ENCODE results near the gene DNAJC16.

The DNAJC16 gene

DNA sequence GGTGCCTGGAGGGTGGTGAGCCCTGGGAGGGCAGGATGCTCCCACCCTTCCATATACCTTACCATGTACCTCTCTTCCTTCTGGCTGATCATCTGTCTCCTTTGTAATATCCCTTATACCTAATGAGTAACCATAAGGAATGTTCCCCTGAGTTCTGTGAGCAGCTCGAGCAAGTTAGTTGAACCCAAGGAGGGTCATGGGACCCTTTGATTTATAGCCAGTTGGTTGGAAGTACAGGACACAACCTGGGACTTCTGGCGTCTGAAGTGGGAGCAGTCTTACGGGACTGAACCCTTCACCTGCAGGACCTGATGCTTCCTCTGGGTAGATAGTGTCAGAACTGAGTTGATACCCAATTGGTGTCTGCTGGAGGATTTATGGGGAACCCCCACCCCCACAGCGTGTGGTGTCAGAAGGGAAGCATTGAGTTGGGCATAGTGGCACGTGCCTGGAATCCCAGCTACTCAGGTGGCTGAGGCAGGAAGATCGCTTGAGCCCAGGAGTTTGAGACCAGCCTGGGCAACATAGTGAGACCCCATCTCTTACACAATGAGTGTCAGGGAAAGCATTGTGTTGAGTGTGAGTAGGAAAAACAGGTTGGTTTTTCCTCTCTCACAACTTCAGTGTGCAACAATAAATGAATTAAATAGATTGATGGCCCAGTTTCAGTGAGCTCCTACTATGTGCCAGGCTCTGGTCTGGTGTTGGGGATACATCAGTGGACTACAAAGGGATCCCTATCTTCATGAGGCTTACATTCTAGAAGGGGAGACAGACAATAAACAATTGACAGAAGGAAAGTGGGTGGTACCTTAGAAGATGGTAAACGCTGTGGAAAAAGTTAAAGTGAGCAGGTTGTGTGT is 16.0 kb downstream of the DNAJC16 start:
- DNase-seq: no peak

DNA sequence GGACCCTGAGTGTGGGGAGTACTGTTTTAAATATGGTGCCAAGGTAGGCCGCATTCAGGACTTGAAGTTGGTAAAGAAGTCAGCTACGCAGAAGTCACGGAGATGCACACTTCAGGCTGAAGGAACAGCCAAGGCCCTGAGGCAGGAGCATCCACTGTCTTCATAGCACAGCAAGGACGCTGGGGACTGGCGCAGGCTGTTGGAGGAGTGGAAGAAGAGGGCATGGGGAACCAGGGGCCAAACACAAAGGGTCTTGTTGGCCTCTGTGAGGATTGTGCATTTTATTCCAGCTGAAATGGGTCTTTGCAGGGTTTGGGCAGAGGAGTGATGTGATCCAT is 16.6 kb downstream of the DNAJC16 start:
- no peak for DNase-seq

DNA sequence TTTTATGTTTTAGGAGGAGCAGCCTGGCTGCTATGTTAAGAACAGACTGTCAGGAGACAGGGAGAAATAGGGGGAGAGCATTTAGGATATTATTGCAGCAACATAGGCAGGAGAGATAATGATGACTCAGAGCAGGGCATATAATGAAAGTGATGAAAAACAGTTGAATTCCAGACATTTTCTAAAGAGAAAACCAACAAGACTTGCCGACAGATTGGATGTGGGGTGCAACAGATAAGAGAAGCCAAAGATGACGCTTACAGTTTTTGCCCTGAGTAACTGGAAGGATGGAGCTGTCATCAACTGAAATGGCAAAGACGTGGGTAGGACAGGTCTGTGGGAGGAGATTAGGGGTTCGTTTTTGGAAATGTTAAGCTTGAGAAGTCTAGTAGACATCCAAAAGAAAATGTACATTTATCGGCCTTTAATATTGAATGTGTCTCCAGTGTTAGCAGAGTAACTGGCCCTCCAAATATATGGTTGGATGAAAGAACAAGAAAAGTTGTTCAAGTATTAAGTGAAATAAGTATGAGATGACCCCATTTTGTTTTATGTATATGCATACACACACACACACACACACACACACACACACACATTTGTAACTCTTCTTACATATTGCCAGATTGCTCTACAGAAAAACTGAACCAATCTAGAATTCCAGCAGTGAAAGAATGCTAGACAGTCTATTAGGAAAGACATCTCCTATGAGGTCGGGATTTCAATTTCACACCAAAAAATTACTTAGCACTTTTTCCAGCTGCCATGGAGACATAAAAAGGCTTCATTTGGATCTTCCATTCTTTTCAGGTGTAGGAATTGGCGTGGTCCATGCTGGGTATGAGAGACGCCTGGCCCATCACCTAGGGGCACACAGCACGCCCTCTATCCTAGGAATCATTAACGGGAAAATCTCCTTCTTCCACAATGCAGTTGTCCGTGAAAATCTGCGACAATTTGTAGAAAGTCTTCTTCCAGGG is 17.2 kb downstream of the DNAJC16 start:
- DNase-seq: no peak

DNA sequence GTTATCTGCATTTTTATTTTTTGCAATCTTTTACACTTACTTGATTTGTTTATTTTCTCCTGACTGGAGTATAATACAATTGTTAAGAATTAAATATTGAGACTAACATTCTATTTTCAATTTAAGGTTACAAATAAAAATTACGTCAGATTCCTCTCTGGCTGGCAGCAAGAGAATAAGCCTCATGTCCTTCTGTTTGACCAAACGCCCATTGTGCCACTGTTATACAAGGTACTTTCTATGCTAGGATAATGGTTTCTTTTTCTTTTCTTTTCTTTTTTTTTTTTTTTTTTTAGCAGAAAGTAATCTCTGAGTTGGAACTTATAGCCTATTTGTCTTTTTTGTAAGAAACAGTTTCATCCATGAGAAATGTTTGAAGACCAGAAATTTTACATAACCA is 20.0 kb downstream of the DNAJC16 start:
- DNase-seq: no peak

DNA sequence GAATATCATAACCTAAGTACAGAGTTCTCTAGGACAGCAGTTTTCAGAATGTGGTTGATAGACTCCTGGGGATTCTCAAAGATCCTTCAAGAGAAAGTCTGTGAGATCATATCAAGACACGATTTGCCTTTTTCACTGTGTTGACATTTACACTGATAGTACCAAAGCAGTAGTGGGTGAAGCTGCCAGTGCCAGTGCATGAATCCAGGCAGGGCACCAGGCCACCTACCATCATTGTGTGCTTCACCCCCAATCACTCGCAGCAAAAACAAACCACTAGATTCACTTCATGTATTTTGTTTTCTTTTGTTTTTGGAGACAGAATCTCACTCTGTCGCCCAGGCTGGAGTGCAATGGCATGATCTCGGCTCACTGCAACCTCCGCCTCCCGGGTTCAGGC is 23.9 kb downstream of the DNAJC16 start:
- DNase-seq: no peak

DNA sequence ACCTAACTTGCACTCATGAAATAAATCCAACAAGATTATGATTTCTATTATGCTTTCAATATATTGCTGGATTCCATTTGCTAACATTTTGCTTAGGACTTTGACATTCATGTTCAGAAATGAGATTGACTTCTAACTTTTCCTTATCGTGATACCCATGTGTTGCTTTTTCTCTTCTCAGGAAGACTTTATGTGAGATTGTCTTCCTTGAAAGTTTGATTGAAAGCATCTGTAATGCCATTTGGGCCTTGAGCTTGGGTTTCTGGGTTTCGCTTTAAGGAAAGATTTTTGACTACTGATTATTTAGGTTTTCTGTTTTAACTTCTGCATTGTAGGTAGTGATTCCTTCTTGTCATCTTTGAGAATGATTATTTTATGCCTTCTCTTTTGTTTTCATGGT is 30.4 kb downstream of the DNAJC16 start:
- DNase-seq: no peak

DNA sequence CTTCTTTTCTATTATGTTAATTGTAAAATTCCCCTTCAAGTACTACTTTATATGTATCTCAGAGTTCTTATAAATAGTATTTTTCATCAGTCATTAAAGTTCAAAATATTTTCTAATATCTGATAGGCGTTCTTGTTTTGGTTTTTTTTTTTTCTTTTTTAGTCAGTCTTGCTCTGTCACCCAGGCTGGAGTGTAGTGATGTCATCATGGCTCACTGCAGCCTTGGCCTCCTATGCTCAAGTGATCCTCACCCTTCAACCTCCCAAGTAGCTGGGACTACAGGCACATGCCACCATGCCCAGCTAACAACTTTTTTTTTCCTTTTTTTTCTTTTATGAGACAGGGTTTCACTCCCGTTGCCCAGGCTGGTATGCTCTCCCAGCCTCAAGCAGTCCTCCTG is 30.9 kb downstream of the DNAJC16 start:
- DNase-seq: no peak

DNA sequence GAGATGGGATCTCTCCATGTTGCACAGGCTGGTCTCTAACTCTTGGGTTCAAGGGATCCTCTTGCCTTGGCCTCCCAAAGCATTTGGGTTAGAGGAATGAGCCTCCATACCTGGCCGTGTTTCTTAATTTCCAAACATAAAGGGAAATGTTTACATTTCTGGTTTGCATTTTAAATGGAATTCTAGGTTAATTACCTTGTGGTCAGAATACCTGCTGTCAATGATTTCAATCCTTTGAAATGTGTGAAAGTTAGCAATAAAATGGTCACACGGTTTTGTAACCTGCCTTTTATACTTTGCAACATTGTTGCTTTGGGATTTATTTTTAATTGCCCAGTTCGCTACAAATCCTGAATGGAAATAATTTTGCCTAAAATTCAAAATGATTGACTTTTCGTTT is 31.9 kb downstream of the DNAJC16 start:
- DNase-seq: no peak

DNA sequence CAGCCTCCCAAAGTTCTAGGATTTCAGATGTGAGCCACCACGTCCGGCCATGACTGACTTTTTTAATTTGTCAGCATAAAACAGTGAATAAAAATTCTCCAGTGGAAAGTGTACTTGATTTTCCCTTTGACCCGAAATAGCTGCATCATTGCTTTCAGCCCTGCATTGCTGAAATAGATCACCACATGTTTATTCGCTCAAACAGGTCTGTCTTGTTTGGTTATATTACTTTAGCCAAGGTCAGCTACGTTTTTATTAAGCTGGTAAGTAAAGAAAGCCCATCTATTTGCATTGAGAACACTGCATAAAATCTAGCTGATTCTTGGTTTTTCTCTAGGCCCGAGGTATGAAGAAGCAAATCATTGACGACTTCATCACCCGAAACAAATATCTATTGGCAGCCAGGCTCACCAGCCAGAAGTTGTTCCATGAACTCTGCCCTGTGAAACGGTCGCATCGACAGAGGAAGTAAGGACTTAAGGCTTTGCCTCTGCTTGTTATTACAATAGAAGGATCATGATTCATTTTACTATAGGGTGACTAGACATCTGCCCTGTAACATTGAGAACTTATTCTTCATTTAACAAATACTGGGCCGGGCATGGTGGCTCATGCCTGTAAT is 32.7 kb downstream of the DNAJC16 start:
- DNase-seq: no peak

DNA sequence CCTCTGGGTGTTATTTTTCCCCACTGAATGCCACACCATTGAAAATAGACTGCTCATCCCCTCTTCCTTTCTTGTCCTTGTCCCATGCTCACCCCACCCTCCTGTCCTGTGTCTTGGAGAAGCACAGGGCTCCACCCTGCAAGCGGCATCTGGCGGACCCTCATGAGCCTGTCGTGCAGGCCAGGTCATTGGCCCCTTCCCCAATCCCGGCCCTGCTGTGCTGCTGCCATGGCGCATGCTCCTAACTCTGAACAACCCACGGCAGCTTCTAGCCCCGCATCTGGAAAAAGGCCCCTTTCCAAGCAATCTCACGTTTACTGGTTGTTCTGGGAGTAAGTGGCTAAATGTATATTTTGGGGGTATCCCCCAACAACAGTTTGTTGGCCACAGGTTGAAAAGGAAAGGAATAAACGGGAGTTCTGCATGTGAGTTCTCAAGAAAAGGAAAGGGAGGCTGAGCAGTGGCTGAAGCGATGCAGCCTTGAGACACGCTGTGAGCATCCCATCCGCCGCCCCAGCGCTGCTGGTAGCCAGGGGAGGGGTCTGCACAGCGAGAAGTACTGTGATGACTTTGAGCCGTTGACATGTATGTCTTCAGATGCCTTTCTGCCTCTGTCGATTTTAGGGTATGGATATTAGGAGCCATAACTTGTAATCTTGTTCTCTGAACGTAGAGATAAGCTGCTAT is 41.9 kb downstream of the DNAJC16 start:
- DNase-seq: no peak

DNA sequence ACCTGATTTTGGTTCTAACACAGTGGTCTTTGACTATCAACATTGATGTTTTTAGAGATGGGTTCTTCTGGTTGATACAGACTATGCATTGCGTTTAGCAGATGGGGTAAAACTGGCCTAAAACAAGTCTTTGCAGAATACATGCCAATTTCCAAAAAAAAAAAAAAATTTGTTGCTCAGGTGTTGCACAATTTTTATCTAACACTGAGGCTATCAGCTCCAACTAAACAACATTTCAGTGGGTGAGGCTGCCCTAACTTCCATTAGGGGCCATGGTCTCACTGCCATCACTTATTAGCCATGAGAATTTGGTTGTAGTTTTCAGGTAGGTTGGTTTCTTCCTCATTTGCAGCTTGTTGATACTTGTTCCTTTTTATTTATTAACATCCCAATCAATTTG is 44.2 kb downstream of the DNAJC16 start:
- DNase-seq: no peak

DNA sequence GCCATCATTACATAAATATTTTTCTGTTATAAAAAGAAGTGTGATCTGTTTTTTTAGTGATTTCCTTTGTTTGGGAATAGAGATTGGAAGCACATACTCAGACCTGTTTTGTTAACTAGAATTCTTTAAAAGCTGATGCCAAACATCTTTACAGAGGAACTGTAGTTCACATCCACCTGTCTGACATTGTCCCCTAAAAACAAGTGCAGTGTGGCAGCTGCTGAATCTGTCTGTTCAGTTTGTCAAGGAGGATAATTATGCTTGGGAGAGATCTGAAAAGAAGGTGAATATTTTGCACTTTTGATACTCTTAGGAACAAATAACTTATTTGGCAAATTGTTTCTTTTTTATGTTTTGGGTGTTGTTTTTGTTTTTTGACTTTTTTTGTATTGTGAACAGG is 44.6 kb downstream of the DNAJC16 start:
- DNase-seq: no peak

DNA sequence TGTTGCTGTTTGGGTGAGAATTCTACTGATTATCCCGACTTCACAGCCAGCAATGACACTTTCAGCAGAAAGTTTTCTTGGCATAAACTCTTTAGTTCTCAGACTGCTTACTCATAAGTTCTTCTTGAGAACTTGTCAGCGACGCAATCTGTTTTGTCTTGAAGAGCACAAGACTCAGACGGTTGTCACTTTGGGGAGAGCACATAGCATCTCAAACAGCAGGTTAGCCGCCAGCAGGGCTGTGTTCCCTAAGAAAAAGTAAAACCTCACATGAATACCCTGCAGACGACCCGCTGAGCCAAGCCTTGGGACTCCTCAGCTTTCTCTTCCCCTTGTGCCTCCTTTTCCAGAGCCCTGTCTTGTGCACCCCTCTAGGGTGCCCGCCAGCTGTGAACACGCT is 46.8 kb downstream of the DNAJC16 start:
- DNase-seq: no peak

DNA sequence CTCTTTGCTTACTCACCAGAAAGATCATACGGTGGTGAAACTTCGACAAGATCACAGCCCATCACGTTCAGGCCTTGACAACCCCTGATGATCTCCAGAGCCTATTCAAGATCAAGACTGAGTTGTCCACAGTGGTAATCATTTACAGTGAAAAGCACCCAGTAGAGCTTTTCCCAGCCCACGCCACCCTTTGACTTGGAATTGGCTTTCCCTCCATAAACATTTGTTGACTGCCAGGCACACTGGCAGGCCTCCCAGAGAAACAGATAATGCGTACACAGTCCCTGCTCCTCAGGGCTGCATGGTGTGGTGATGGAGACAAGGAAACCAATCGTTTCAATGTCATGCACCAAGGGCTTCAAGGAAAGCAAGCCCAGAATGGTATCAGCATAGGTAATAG is 48.1 kb downstream of the DNAJC16 start:
- DNase-seq: no peak

DNA sequence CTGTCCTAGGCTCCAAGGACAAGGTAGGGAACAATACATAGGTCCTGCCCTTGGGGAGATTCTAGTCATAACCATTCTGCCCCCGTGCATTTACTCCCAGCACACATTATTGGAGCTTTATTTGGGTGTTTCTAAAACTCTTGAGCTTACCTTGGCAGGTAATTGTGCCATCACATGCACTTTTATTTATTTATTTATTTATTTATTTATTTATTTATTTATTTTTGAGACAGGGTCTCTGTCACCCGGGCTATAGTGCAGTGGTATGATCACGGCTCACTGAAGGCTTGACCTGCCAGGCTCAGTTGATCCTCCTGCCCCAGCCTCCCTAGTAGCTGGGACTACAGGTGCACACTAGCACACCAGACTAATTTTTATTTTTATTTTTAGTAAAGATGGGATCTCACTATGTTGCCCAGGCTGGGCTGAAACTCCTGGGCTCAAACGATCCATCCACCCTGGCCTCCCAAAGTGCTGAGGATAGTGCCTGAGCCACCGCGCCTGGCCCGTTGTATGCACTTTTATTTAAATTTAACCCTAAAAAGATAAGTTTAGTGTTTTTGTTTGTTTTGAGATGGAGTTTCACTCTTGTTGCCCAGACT is 49.0 kb downstream of the DNAJC16 start:
- no peak for DNase-seq

DNA sequence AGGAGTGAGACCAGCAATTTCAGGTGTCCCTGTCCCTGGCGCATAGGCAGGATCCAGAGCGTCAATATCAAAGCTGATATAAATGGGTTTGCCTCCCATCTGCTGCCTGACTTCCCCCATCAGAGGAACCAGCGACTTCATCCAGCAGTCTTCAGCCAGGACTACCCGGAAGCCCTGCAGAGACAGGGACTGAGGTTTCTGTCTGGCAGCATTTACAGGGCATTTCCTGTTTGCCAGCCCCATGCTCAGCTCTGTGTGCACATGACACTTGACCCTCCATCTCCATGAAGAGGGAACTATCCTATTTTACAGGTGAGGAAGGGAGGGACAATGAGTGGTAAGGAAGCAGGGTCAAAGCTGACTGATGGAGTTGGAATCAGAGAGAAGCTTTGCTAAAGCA is 51.0 kb downstream of the DNAJC16 start:
- DNase-seq: no peak

DNA sequence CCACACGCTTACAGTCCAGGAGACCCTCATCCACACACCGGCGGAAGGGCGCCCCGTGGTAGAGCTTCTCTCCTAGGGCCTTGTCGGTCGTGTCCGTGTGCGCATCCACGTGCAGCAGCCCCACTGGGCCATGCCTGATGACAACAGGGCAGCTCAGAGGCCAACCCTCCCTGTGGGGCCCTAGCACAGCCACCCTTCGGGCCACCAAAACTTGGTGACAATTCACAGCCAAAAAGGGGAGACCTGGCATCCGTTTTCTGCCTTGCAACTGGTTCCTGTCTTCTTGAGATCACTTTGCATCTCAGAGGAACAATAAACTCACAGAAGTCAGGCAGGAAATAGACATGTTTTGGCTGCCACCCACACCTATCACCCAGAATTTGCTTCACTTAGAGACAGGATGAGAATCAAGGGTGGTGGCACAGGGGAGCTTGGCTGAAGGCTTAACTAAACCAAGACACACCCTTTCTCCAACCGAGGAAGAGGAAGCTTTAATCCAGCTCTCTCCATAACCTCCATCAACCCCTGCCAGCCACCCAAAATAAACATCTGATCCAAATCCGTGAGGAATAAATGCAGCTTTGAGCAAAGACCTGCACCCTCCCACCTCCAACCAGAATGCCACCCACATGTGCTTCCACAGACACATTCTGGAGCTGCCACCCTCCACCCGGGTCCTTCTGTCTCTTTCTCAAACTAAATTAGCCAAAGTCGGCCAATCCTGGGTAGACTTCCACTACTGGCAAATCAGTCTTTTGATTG is 52.5 kb downstream of the DNAJC16 start:
- no peak for DNase-seq

DNA sequence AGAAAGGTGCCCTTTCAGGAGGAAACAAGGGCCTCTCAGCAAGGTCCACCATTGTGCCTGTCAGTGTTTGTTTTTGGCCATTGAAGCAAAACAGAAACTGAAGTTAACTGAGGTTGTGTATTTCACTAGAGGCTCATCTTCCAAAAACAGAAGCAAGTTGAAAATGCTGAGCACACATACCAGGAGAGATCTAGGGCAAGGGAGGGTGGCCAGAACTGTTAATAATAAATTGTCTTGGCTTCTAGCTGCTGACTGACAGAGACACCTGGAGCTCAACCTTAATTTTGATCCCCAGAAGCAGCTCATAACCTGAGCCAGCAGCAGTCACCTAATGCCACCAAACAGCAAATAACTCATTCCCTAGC is 53.0 kb downstream of the DNAJC16 start:
- DNase-seq: no peak

DNA sequence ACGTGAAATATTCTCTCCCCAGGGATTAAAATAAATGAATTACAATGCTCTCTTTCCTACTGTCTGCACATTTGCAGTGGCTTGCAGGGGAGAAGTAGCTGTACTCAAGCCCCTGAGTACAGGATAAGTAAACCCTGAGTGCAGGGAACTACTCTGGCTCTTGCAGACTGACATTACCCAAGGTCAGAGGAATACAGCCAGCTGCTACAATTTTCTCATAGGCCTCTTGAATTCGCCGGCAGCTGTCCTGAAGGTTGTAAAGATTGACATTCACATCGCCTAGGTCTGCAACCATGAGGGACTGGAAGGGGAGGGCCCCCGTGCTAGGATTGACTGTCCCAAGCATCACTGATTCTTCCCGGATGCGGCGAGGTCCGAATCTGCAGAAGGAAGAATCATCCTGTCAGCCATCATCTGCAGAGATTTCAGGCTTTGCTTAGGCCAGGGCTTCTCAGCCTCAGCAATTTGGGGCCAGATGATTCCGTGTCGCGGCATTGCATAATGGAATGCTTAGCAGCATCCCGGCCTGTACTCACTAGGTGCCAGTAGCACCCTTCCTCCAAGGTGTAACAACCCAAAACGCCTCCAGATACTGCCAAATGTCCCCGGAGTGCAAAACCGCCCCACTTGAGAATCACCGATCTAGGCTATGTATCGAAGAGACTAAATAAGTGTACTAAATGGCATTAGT is 56.5 kb downstream of the DNAJC16 start:
- no peak for DNase-seq

DNA sequence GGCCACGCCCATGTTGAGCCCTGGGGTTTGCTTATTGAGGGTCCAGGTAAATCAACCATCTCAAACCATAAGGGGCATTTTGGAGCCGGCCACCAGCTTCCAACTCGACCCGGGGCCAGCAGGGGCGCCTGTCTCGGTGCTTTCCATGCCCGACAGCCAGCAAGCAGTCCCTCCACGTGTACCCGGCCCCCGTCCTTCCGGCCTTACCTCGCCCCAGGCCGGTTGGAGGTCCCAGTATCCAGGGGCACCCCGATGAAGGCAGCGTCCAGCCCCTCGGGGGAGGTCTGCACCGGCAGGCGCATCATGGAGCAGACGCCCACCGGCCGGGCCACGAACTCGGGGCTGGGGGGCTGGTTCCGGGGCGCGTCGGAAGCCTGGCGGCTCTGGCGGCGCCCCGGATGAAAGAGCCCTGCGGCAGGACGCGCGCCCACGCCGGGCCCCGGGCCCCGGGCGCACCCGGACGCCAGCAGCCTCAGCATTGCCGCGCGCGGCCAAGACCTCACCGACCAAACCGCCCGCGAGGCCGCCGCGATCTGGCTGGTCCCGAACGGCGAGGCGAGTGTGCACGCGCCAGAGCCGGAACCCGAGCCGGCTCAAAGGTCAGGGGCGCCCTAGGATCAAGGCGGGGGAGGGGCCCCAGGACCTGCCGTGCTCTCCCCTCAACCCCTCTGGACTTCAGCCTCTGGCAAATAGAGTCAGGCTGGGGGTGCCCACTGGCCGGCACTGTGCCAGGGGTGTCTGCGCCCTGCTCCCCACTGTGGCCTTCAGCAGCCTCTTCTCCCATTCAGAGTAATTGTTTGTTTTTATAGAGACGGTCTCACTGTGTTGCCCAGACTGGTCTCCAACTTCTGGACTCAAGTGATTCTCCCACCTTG is 58.1 kb downstream of the DNAJC16 start, which contains the start of gene AGMAT:
Gene AGMAT (minus strand): TSS at position 563 of the 875 bp plus-strand sequence. CDS start 84 bp downstream, at position 479.
- DNase-seq: no peak
